ENCODE measurements around the gene PRR11. TPM values are rescaled to one million over a fixed set of nuclear protein-coding genes. Genes with fewer than 3 reads are reported as not detected.

The PRR11 gene
- total RNA-seq, 2 experiments from 2014 or later, result 27.3 to 106 TPM

- no TSS peak for BruUV-seq (replicated peaks)
- Histone ChIP-seq H3K79me2 (ENCODE audit: insufficient read depth, low read depth, low read length) (no peaks in the 10 kb centered on the region), H4K20me1 (ENCODE audit: insufficient read depth, low read length) (no peaks in the 10 kb centered on the region), H3K4me1 (ENCODE audit: insufficient read depth, low read length, poor library complexity, severe bottlenecking) (no peaks in the 10 kb centered on the region), H3K4me2 (ENCODE audit: low read length) (no peak overlapping the region), H3K36me3 (ENCODE audit: insufficient read depth, low read length) (no peaks in the 10 kb centered on the region), H3K4me3 (ENCODE audit: low read depth, low read length, poor library complexity, severe bottlenecking) (no peak overlapping the region), H3K27ac (ENCODE audit: low read depth, low read length, poor library complexity, severe bottlenecking) (no peak overlapping the region), H3K9me2 (ENCODE audit: insufficient read depth, low read length) (no peaks in the 10 kb centered on the region), H3K9me3 (ENCODE audit: low read length) (no peaks in the 10 kb centered on the region), H2AFZ (ENCODE audit: low read length) (no peak overlapping the region)
- no peak for TF ChIP-seq EZH2phosphoT487 (IDR thresholded peaks at IDR 0.05; ENCODE audit: borderline replicate concordance, low read depth, low read length)
- no peak for TF ChIP-seq CTCF (conservative IDR thresholded peaks at IDR 0.05; ENCODE audit: low read length)
- CTCF ChIA-PET (ENCODE audit: unreplicated experiment), result no interaction called here
- no peak for DNase-seq (ENCODE audit: low spot score)
- POLR2A ChIA-PET, result no interaction called here
- intact Hi-C loops (cut with micrococcal nuclease; ENCODE audit: unreplicated experiment), result no loop called here
Measured at GRCh38 chr17:59234631-59235030, 79.1 kb downstream of the PRR11 start.

- H3K9me2 ChIP-seq (ENCODE audit: insufficient read depth, low read length), result no peaks in the 10 kb centered on the region
- DNase-seq (ENCODE audit: low spot score), result no peak
- intact Hi-C loops (cut with micrococcal nuclease; ENCODE audit: unreplicated experiment), result no loop called here
- POLR2A ChIA-PET, result interaction anchor here (0.6 to 0.8 kb wide), 3 partner anchors 19 to 222 kb away, joined by 3 read pairs; partner anchors contain the start of gene GDPD1
- no peaks in the 10 kb centered on the region for H3K36me3 ChIP-seq (ENCODE audit: insufficient read depth, low read length)
- no peaks in the 10 kb centered on the region for H3K79me2 ChIP-seq (ENCODE audit: insufficient read depth, low read depth, low read length)
- TF ChIP-seq EZH2phosphoT487 (IDR thresholded peaks at IDR 0.05; ENCODE audit: borderline replicate concordance, low read depth, low read length) (no peak), CTCF (conservative IDR thresholded peaks at IDR 0.05; ENCODE audit: low read length) (no peak)
- BruUV-seq (replicated peaks), result no TSS peak
- no peak overlapping the region for H2AFZ ChIP-seq (ENCODE audit: low read length)
- H3K9me3 ChIP-seq (ENCODE audit: low read length), result no peaks in the 10 kb centered on the region
- no peak overlapping the region for H3K27ac ChIP-seq (ENCODE audit: low read depth, low read length, poor library complexity, severe bottlenecking)
- no peaks in the 10 kb centered on the region for H4K20me1 ChIP-seq (ENCODE audit: insufficient read depth, low read length)
- no peak overlapping the region for H3K4me3 ChIP-seq (ENCODE audit: low read depth, low read length, poor library complexity, severe bottlenecking)
- CTCF ChIA-PET (ENCODE audit: unreplicated experiment), result no interaction called here
- H3K4me2 ChIP-seq (ENCODE audit: low read length), result no peak overlapping the region
- H3K4me1 ChIP-seq (ENCODE audit: insufficient read depth, low read length, poor library complexity, severe bottlenecking), result no peaks in the 10 kb centered on the region
Measured at GRCh38 chr17:59238906-59239305, 83.4 kb downstream of the PRR11 start.

GRCh38 chr17:59244081-59244480, 88.5 kb downstream of the PRR11 start:
- Histone ChIP-seq H3K79me2 (ENCODE audit: insufficient read depth, low read depth, low read length) (no peaks in the 10 kb centered on the region), H3K4me3 (ENCODE audit: low read depth, low read length, poor library complexity, severe bottlenecking) (no peak overlapping the region), H3K9me3 (ENCODE audit: low read length) (no peaks in the 10 kb centered on the region), H3K27ac (ENCODE audit: low read depth, low read length, poor library complexity, severe bottlenecking) (no peak overlapping the region), H3K9me2 (ENCODE audit: insufficient read depth, low read length) (no peaks in the 10 kb centered on the region), H3K36me3 (ENCODE audit: insufficient read depth, low read length) (no peaks in the 10 kb centered on the region), H4K20me1 (ENCODE audit: insufficient read depth, low read length) (no peaks in the 10 kb centered on the region), H3K4me1 (ENCODE audit: insufficient read depth, low read length, poor library complexity, severe bottlenecking) (no peaks in the 10 kb centered on the region), H3K4me2 (ENCODE audit: low read length) (no peak overlapping the region), H2AFZ (ENCODE audit: low read length) (no peak overlapping the region)
- TF ChIP-seq CTCF (conservative IDR thresholded peaks at IDR 0.05; ENCODE audit: low read length), result no peak
- TF ChIP-seq EZH2phosphoT487 (IDR thresholded peaks at IDR 0.05; ENCODE audit: borderline replicate concordance, low read depth, low read length), result no peak
- no peak for DNase-seq (ENCODE audit: low spot score)
- ChIA-PET CTCF (ENCODE audit: unreplicated experiment) (no interaction called here), POLR2A (no interaction called here)
- intact Hi-C loops (cut with micrococcal nuclease; ENCODE audit: unreplicated experiment), result no loop called here
- BruUV-seq (replicated peaks), result no TSS peak

Small RNA genes within 50 kb of the gene (microRNA-seq; reads per million reads assigned to microRNA genes)
- gene MIR301A (ENCODE audit: borderline replicate concordance) (53.0 reads per million, percentile 46 among the genes with 10 or more reads in this experiment), gene MIR454 (ENCODE audit: borderline replicate concordance) (9,717 reads per million, percentile 94 among the genes with 10 or more reads in this experiment)

Small RNA genes within 50 kb of the gene (small RNA-seq; reads per million reads assigned to genes)
- gene MIR301A (1.4 reads per million, percentile 63 among the genes with 10 or more reads in this experiment), gene MIR454 (1.2 reads per million, percentile 57 among the genes with 10 or more reads in this experiment), gene RNU2-58P (0.57 reads per million, percentile 14 among the genes with 10 or more reads in this experiment)

Other genes with a start within 250 kb of the PRR11 start
- 32.7 and 35.4 TPM in 2 replicates for gene TRIM37, start 48.9 kb upstream of the PRR11 start, total RNA-seq (2014; rRNA removed; shearing (Covaris generic))
- 22.4 and 27.9 TPM in 2 replicates for gene TRIM37, start 48.9 kb upstream of the PRR11 start, total RNA-seq (2022)
- 82.5 and 106 TPM in 2 replicates for gene SKA2, start 560 bp upstream of the PRR11 start, total RNA-seq (2014; rRNA removed; shearing (Covaris generic))
- 106 and 117 TPM in 2 replicates for gene SKA2, start 560 bp upstream of the PRR11 start, total RNA-seq (2022)
- 16.4 and 19.9 TPM in 2 replicates for gene SMG8, start 54.3 kb downstream of the PRR11 start, total RNA-seq (2014; rRNA removed; shearing (Covaris generic))
- gene SMG8, start 54.3 kb downstream of the PRR11 start, total RNA-seq (2022), result 16.5 and 17.3 TPM in 2 replicates
- gene GDPD1, start 64.8 kb downstream of the PRR11 start, total RNA-seq (2014; rRNA removed; shearing (Covaris generic)), result 0.51 and 1.3 TPM in 2 replicates
- 3.6 and 5.0 TPM in 2 replicates for gene GDPD1, start 64.8 kb downstream of the PRR11 start, total RNA-seq (2022)
- 0.88 and 2.2 TPM in 2 replicates for gene YPEL2, start 175.9 kb downstream of the PRR11 start, total RNA-seq (2014; rRNA removed; shearing (Covaris generic))
- gene YPEL2, start 175.9 kb downstream of the PRR11 start, total RNA-seq (2022), result 3.1 and 5.1 TPM in 2 replicates

Data from OCI-LY7 (cell line).